Measurements from ENCODE around the gene ZNF274. TPM values are rescaled to one million over a fixed set of nuclear protein-coding genes. Genes with fewer than 3 reads are reported as not detected.

Gene ZNF274
- total RNA-seq, 2 donors from 2014 or later, result 23.2 to 24.9 TPM

DNA sequence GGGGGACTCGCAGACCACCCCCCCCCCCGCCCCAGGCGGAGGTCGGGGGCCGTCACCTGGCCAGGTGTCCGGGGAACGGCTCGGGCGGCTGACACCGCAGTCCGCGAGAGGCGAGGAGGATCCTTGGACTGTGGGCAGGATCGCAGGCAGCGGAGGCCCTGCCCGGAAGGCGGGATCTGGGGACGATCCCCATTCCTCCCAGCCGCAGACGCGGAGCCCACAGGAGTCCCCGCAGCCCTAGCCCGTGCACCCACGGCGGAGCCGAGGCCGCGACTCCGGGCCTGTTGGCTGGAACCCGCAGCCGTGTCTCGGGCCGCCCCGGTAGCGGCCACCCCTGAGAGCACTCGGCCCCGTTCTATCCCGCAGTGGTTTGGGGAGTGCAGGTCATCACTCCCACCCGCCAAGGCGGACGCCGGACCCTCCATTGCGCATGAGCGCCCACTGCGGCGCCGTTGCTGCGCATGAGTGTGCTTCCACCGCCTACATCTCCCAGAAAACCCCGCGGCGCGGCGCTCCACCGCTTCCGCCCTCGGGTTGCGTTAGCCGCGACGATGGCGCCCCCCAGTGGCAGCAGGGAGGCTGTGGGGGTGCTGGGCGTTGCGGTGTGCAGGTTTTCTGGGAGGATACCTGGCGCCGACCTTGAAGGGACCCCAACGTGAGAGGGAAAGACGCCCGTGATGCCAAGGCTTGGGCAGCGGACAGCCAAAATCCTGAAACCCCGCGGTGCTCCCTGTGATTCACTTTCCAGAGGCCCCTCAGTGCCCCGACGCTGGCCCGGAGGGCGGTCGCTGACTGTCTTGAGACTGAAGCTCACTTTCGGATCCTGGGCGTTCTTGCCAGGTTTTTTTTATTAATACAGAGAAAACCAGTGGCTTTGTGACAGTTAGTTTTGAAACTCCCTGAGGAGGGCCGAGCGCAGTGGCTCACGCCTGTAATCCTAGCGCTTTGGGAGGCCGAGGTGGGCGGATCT, 27.9 kb upstream of the ZNF274 start:
- Histone ChIP-seq H3K27me3 (ENCODE audit: control insufficient read depth, insufficient read depth, low read length, poor library complexity, severe bottlenecking) (no peaks in the 10 kb centered on the region), H3K36me3 (ENCODE audit: control insufficient read depth, insufficient read depth, low read length) (no peaks in the 10 kb centered on the region), H3K27ac (ENCODE audit: low read depth, low read length) (peak overlapping the region; percentile 2), H3K4me3 (ENCODE audit: low read length) (peak overlapping the region; percentile 92), H3K9me3 (ENCODE audit: control insufficient read depth, low read length) (peaks cover 15% of the 10 kb centered on the region), H3K9ac (ENCODE audit: extremely low read depth, low read length, poor library complexity, severe bottlenecking) (peak overlapping the region; percentile 78), H3K4me1 (ENCODE audit: control insufficient read depth, insufficient read depth, low read length) (no peaks in the 10 kb centered on the region)
- peak; percentile 99 for DNase-seq
- H3K27me3 Mint-ChIP-seq (ENCODE audit: insufficient read depth), result peaks cover 19% of the 10 kb centered on the region
- H3K27ac Mint-ChIP-seq, result peak overlapping the region; percentile 95
- H3K9me3 Mint-ChIP-seq, result peaks cover 35% of the 10 kb centered on the region
- H3K4me3 Mint-ChIP-seq, result peak overlapping the region; percentile 80
- peaks cover 2% of the 10 kb centered on the region for H3K4me1 Mint-ChIP-seq
- H3K36me3 Mint-ChIP-seq (ENCODE audit: low read depth), result peaks cover 2% of the 10 kb centered on the region
- TF ChIP-seq, protein P1, sequence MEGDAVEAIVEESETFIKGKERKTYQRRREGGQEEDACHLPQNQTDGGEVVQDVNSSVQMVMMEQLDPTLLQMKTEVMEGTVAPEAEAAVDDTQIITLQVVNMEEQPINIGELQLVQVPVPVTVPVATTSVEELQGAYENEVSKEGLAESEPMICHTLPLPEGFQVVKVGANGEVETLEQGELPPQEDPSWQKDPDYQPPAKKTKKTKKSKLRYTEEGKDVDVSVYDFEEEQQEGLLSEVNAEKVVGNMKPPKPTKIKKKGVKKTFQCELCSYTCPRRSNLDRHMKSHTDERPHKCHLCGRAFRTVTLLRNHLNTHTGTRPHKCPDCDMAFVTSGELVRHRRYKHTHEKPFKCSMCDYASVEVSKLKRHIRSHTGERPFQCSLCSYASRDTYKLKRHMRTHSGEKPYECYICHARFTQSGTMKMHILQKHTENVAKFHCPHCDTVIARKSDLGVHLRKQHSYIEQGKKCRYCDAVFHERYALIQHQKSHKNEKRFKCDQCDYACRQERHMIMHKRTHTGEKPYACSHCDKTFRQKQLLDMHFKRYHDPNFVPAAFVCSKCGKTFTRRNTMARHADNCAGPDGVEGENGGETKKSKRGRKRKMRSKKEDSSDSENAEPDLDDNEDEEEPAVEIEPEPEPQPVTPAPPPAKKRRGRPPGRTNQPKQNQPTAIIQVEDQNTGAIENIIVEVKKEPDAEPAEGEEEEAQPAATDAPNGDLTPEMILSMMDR (conservative IDR thresholded peaks at IDR 0.05), result peak; percentile 98
- whole genome bisulfite sequencing, 2 experiments (ENCODE audit: insufficient coverage in 1 of 2, insufficient read length in 1 of 2), result 8 to 33% methylated on average over 23 to 85 of the region's 85 CpGs

DNA sequence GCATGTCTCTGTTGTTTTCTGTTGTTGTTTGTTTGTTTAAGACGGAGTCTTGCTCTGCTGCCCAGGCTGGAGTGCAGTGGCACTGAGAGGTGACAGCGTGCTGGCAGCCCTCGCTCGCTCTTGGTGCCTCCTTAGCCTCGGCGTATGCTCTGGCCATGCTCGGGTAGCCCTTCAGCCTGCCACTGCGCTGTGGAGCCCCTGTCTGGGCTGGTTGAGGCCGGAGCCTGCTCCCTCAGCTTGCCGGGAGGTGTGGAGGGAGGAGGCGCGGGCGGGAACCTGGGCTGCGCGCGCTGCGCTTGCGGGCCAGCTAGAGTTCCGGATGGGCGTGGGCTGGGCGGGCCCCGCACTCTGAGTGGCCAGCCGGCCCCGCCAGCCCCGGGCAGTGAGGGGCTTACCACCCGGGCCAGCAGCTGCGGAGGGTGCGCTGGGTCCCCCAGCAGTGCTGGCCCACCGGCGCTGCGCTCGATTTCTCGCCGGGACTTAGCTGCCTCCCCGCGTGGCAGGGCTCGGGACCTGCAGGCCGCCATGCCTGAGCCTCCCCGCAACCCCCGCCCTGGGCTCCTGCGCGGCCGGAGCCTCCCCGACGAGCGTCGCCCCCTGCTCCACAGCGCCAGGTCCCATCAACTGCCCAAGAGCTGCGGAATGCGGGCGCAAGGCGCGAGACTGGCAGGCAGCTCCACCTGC, 25.7 kb upstream of the ZNF274 start:
- H3K27ac Mint-ChIP-seq, result no peak overlapping the region
- Histone ChIP-seq H3K9ac (ENCODE audit: extremely low read depth, low read length, poor library complexity, severe bottlenecking) (no peak overlapping the region), H3K36me3 (ENCODE audit: control insufficient read depth, insufficient read depth, low read length) (no peaks in the 10 kb centered on the region), H3K9me3 (ENCODE audit: control insufficient read depth, low read length) (peaks cover 26% of the 10 kb centered on the region), H3K27ac (ENCODE audit: low read depth, low read length) (no peak overlapping the region), H3K4me1 (ENCODE audit: control insufficient read depth, insufficient read depth, low read length) (no peaks in the 10 kb centered on the region), H3K4me3 (ENCODE audit: low read length) (no peak overlapping the region), H3K27me3 (ENCODE audit: control insufficient read depth, insufficient read depth, low read length, poor library complexity, severe bottlenecking) (no peaks in the 10 kb centered on the region)
- peak; percentile 44 for DNase-seq
- H3K9me3 Mint-ChIP-seq, result peaks cover 49% of the 10 kb centered on the region
- no peaks in the 10 kb centered on the region for H3K36me3 Mint-ChIP-seq (ENCODE audit: low read depth)
- peaks cover 2% of the 10 kb centered on the region for H3K4me1 Mint-ChIP-seq
- no peak overlapping the region for H3K4me3 Mint-ChIP-seq
- TF ChIP-seq, protein P1 (conservative IDR thresholded peaks at IDR 0.05), result no peak
- WGBS, 2 experiments (ENCODE audit: insufficient coverage in 1 of 2, insufficient read length in 1 of 2), result 92 to 93% methylated on average over 26 to 53 of the region's 53 CpGs
- peaks cover 19% of the 10 kb centered on the region for H3K27me3 Mint-ChIP-seq (ENCODE audit: insufficient read depth)

DNA sequence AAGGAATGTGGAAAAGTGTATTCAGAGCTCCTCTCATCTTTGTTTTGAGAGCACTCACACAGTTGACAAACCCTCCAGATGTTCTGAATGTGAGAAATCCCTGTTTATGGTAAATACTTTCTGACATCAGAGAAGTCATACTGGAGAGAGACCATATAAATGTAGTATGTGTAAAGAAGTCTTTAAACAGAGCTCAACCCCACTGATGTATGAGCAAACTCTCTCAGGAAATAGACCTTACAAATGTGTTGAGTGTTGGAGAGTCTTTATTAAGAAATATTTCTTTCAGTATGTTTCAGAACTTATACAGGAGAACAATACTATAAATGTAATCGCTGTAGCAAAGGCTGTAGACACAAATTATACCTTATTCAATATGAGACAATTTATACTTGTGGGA, 16.6 kb upstream of the ZNF274 start:
- no peak overlapping the region for H3K27ac Mint-ChIP-seq

More for the DNA sequence above, 16.6 kb upstream of the ZNF274 start:
- WGBS, 2 experiments (ENCODE audit: insufficient coverage in 1 of 2, insufficient read length in 1 of 2), result no CpG with 5 or more reads among the region's 1 CpG
- Mint-ChIP-seq H3K4me3 (no peak overlapping the region), H3K36me3 (ENCODE audit: low read depth) (peaks cover 4% of the 10 kb centered on the region), H3K27me3 (ENCODE audit: insufficient read depth) (peaks cover 7% of the 10 kb centered on the region), H3K9me3 (peaks cover 86% of the 10 kb centered on the region), H3K4me1 (no peaks in the 10 kb centered on the region)
- Histone ChIP-seq H3K9me3 (ENCODE audit: control insufficient read depth, low read length) (peaks cover 63% of the 10 kb centered on the region), H3K36me3 (ENCODE audit: control insufficient read depth, insufficient read depth, low read length) (no peaks in the 10 kb centered on the region), H3K4me1 (ENCODE audit: control insufficient read depth, insufficient read depth, low read length) (no peaks in the 10 kb centered on the region), H3K27me3 (ENCODE audit: control insufficient read depth, insufficient read depth, low read length, poor library complexity, severe bottlenecking) (no peaks in the 10 kb centered on the region), H3K27ac (ENCODE audit: low read depth, low read length) (no peak overlapping the region), H3K9ac (ENCODE audit: extremely low read depth, low read length, poor library complexity, severe bottlenecking) (no peak overlapping the region), H3K4me3 (ENCODE audit: low read length) (peak overlapping the region; percentile 18)
- DNase-seq, result no peak
- TF ChIP-seq, protein P1 (conservative IDR thresholded peaks at IDR 0.05), result no peak
